22Rv1 (cell line): Measurements from ENCODE around the gene ZKSCAN8.

Experiments
- ZFX ChIP-seq: fragments of 450-650 bp; IDR thresholded peaks from 2 replicates; pipeline ENCODE4 v1.6.1; 2017; ENCODE audit warnings: antibody characterized with exemption, borderline replicate concordance
- TF ChIP-seq, protein P1 (sequence below): fragments of 450-650 bp; IDR thresholded peaks from 2 replicates; pipeline ENCODE4 v1.5.1; 2017; ENCODE audit warnings: mild to moderate bottlenecking

DNA sequence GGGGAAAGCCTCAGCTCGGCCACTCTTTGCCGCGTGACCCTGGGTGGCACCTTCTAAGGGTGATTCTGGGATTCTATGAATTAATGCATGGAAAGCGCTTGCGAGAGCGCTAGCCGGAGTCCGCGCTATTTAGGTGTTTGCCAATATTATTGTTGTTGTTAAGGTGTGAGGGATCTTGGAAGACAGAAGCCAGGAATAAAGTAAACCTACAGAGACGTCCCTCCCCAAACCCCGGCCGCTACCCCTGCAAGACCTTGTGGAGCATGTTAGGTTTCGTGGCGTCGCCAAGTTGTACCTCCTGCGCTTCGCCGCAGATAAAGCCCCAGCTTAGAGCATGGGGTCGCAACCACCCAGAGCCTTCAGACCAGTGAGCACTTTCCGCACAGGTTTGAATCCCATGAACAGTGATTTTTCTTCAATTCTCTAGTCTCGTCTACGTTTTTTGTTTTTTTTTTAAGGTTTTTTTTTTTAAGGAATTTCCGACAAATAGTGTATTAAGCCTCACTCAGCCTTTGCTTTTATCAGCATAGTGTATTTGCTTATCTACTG is 66.5 kb downstream of the ZKSCAN8 start:
- TF ChIP-seq, protein P1, sequence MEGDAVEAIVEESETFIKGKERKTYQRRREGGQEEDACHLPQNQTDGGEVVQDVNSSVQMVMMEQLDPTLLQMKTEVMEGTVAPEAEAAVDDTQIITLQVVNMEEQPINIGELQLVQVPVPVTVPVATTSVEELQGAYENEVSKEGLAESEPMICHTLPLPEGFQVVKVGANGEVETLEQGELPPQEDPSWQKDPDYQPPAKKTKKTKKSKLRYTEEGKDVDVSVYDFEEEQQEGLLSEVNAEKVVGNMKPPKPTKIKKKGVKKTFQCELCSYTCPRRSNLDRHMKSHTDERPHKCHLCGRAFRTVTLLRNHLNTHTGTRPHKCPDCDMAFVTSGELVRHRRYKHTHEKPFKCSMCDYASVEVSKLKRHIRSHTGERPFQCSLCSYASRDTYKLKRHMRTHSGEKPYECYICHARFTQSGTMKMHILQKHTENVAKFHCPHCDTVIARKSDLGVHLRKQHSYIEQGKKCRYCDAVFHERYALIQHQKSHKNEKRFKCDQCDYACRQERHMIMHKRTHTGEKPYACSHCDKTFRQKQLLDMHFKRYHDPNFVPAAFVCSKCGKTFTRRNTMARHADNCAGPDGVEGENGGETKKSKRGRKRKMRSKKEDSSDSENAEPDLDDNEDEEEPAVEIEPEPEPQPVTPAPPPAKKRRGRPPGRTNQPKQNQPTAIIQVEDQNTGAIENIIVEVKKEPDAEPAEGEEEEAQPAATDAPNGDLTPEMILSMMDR: no peak
- no peak for TF ChIP-seq ZFX
